ENCODE data around the gene TSPAN9. TPM values are rescaled to one million over a fixed set of nuclear protein-coding genes. Genes with fewer than 3 reads are reported as not detected.
A peak's percentile ranks its signal among the peaks of the same experiment; 100 is the strongest.

TSPAN9 gene
- total RNA-seq, 1 donor from 2014 or later, result 23.8 TPM

DNA sequence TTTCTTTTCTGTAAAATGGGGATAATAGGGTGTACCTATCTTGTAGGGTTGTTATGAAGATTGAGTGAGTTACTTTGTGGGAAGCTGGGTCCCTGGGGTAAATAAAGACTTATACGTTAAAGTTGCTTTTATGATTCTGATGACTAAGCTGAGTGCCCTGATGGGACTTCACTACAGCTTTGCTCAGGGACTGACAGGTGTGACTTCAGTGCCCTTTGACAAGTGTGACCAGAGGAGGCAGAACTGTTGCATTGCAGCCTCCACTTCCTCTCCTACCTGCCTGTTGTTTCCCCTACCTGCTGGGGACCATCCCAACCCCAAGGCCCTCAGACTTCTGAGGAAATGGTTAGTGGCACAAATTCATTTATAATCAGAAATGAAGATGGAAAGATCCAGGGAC, 119.3 kb downstream of the TSPAN9 start:
- Mint-ChIP-seq H3K4me1 (peaks cover 24% of the 10 kb centered on the region), H3K36me3 (ENCODE audit: low read depth) (no peaks in the 10 kb centered on the region), H3K9me3 (no peaks in the 10 kb centered on the region), H3K4me3 (peak overlapping the region; percentile 12), H3K27ac (ENCODE audit: unreplicated experiment) (no peak overlapping the region), H3K27me3 (ENCODE audit: low read depth) (peaks cover 16% of the 10 kb centered on the region)
- DNase-seq (ENCODE audit: low read depth, low spot score), result no peak
- TF ChIP-seq, protein P1, sequence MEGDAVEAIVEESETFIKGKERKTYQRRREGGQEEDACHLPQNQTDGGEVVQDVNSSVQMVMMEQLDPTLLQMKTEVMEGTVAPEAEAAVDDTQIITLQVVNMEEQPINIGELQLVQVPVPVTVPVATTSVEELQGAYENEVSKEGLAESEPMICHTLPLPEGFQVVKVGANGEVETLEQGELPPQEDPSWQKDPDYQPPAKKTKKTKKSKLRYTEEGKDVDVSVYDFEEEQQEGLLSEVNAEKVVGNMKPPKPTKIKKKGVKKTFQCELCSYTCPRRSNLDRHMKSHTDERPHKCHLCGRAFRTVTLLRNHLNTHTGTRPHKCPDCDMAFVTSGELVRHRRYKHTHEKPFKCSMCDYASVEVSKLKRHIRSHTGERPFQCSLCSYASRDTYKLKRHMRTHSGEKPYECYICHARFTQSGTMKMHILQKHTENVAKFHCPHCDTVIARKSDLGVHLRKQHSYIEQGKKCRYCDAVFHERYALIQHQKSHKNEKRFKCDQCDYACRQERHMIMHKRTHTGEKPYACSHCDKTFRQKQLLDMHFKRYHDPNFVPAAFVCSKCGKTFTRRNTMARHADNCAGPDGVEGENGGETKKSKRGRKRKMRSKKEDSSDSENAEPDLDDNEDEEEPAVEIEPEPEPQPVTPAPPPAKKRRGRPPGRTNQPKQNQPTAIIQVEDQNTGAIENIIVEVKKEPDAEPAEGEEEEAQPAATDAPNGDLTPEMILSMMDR (conservative IDR thresholded peaks at IDR 0.05), result no peak

DNA sequence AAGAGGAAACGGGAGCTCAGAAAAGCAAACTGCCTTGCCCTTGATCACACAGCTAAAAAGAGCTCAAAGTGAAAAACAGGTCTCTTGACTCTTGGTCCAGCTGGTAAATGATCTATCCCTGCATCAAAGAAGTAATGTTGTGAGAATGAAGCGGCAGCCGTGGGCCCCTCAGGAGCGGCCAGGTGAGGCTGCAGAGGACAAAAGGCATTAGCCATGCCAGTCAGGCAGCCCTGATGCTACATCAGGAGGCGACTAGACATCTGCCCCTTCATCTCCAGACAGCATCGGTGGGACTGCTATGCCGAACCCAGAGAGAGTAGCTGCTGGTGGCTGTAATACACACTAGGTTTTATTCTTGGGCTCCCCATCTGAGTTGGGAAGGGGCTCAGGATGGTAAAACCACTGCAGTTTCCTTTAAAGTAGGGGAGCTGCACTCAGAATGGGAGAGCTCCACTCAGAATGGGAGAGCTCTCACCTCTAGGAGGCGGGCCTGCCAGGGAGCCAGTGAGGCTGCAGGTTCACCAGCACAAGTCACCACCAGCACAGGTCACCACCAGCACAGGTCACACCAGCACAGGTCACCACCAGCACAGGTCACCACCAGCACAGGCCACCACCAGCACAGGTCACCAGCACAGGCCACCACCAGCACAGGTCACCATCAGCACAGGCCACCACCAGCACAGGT, 120.1 kb downstream of the TSPAN9 start:
- Mint-ChIP-seq H3K9me3 (no peaks in the 10 kb centered on the region), H3K27ac (ENCODE audit: unreplicated experiment) (no peak overlapping the region), H3K4me3 (no peak overlapping the region), H3K27me3 (ENCODE audit: low read depth) (peaks cover 21% of the 10 kb centered on the region), H3K36me3 (ENCODE audit: low read depth) (no peaks in the 10 kb centered on the region), H3K4me1 (peaks cover 24% of the 10 kb centered on the region)
- TF ChIP-seq, protein P1 (conservative IDR thresholded peaks at IDR 0.05), result no peak
- no peak for DNase-seq (ENCODE audit: low read depth, low spot score)

DNA sequence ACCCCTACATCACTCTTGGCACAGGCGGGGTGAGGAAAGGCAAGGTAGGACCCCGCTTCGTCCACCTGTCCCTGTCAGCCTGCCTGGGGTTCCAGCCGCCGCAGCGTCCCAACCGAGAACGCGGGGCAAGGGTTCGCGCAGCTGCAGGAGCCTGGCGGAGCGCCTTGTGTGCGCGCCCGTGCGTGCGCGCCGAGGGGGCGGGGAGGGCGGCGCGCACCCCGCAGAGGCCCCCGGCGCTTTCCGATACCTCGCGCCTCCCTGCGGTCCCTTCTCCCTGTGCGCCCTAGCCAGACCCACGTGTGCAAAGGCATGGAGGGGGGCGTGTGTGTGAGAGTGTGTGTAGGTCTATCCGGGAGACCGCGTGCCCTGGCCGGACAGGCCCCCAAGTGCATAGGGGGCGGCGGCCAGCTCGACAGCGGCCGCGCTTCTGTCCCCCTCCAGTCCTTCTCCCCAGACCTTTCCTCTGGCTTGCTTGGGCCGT, 122.4 kb downstream of the TSPAN9 start:
- Mint-ChIP-seq H3K4me1 (peaks cover 29% of the 10 kb centered on the region), H3K4me3 (peak overlapping the region; percentile 93), H3K9me3 (no peaks in the 10 kb centered on the region), H3K27me3 (ENCODE audit: low read depth) (peaks cover 30% of the 10 kb centered on the region), H3K36me3 (ENCODE audit: low read depth) (no peaks in the 10 kb centered on the region), H3K27ac (ENCODE audit: unreplicated experiment) (no peak overlapping the region)
- peak; percentile 33 for DNase-seq (ENCODE audit: low read depth, low spot score)
- TF ChIP-seq, protein P1 (conservative IDR thresholded peaks at IDR 0.05), result no peak

DNA sequence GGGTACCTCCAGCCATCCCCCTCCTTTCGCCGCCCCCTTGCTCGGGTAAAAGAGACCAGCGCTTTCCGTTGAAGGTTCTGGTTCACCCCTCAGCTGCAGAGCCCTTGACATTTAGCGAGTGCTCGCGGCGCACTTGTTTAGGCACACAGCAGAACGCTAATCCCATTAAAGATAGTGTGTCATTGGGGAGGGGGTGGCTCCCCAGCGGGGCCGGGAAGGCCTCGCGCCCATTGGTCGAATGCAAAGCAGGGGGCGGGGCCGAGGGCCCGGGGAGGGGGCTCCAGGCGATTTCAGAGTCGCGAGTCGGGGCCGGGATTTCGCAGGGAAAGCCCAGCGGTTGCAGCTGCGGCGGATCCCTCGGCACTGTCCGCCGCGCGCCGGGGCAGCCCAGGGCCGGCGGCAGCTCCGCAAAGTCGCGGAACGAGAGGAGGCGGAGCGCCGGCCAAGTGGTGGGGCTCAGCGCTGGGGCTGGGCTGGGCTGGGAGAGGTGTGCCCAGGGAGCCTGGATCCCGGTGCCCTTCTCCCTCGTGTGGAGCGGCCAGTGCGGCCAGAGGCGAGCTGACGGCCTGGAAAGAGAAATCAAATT, 122.9 kb downstream of the TSPAN9 start:
- Mint-ChIP-seq H3K9me3 (no peaks in the 10 kb centered on the region), H3K27me3 (ENCODE audit: low read depth) (peaks cover 30% of the 10 kb centered on the region), H3K4me1 (peaks cover 28% of the 10 kb centered on the region), H3K4me3 (peak overlapping the region; percentile 93), H3K27ac (ENCODE audit: unreplicated experiment) (no peak overlapping the region), H3K36me3 (ENCODE audit: low read depth) (no peaks in the 10 kb centered on the region)
- DNase-seq (ENCODE audit: low read depth, low spot score), result peak; percentile 75
- TF ChIP-seq, protein P1 (conservative IDR thresholded peaks at IDR 0.05), result no peak

DNA sequence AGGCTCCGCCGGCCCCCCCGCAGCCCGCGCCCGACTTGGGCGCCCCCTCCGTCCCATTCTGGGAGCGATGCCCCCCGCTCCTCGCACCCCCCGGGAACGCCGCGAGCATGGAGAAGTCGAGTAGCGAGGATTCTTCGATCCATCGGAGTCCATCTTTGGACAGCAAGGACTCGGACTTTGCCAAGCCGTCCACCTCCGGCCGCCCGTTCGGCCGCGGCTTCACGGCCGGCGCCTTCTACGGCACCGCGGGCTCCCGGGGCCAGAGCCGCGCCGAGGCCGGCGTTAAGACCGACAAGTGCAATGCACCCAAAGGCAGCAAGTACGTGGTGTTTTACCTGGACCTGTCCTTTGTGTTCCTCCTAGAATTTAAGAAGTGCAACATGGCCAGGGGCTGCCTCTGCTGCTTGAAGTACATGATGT, 123.6 kb downstream of the TSPAN9 start:
- TF ChIP-seq, protein P1 (conservative IDR thresholded peaks at IDR 0.05), result no peak
- no peak for DNase-seq (ENCODE audit: low read depth, low spot score)
- H3K4me3 Mint-ChIP-seq, result peak overlapping the region; percentile 86
- peaks cover 28% of the 10 kb centered on the region for H3K4me1 Mint-ChIP-seq
- H3K27me3 Mint-ChIP-seq (ENCODE audit: low read depth), result peaks cover 30% of the 10 kb centered on the region
- no peaks in the 10 kb centered on the region for H3K36me3 Mint-ChIP-seq (ENCODE audit: low read depth)
- no peaks in the 10 kb centered on the region for H3K9me3 Mint-ChIP-seq
- no peak overlapping the region for H3K27ac Mint-ChIP-seq (ENCODE audit: unreplicated experiment)

Data from neural crest cell (in vitro differentiated cells).